ENCODE results near the gene NCKAP5.
A peak's percentile ranks its signal among the peaks of the same experiment; 100 is the strongest.
"Not testable (repeated sequence)": the region's sequence is repeated elsewhere in the genome, so short reads cannot be mapped to it uniquely, and the experiment has no call there.

NCKAP5 gene

GRCh38 chr2:132849118-132849517 lies 719.1 kb downstream of the NCKAP5 start:
- DNase-seq = no peak

DNA sequence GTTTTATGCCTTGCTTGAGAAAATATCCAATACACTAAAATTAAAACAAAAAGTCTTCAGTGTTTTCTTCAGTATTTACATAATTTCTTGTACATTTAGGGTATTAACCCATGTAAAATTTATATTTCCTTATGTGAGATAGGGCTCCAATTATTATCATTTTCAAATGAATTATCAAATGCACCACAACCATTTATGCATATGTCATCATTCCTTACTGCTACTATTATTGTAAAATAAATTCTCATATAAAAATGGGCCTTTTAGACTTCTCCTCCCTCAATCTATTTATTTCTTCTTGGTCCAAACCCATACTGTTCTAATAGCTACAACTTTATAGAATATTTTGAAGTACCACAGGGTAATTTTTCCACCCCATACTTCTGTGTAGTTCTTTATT lies 722.9 kb downstream of the NCKAP5 start:
- no peak for DNase-seq

- no peak for DNase-seq
Observed at GRCh38 chr2:132844585-132844984, 723.7 kb downstream of the NCKAP5 start.

DNA sequence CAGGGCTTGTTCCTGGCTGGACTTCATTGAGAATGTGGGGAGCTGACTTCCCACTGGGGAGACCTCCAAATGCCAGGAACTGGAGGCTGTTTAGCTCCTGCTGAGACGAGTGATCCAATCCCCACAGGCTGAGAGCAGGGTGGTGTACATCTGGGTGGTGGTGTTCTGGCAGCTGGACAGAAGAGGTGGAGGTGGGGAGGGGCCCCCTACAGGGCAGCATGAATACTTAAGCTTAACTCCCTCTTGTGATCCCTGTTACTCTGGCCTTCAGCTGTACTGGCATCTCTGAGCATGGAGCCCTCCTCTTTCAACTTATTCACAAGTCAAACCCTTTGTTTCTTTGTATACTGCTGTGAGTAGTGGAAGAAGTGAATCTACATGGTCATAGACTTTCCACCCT lies 730.5 kb downstream of the NCKAP5 start:
- no peak for DNase-seq

DNA sequence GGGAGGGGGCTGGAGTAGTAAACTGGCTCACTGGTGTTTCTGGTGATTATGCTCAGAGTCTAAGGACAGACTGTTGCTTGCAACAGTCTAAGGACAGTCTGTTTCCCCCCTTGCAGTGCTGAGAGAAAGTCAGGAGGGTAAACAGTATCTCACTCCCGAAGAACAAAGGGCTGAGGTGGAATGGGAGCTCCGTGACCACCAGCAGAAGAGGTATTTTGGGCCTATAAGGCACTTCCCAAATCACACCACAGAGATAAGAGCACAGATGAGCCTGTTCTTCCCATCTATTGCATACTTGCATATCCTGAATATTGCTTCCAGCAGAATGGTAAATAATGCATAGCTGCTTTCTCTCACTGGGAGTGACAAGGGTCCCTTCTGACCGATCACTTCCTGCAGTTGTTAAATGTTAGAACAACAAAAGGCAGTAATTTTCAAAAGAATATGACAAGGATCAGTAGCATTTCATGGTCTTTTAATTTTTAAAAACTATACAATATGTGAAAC lies 737.9 kb downstream of the NCKAP5 start:
- DNase-seq = no peak

DNA sequence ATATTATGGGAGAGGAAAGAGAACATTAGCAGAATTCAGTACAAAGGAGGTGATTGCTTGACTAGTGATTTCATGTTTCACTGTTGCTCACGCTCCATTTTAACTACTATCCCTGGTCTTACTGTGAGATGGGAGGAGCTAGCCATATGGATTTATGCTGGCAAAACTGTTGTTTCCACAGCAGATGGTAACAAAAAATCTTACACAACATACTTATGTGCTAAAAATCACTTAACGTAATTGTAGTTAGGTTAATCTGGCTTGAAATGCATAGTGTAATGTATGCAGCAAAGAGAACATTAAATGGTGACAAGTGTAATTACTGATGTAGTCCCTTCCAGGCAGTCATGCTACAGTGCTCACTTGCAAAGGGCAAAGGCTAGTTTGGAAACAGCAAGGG lies 742.7 kb downstream of the NCKAP5 start:
- DNase-seq = no peak

- DNase-seq = no peak
Observed at GRCh38 chr2:132824716-132825115, 743.5 kb downstream of the NCKAP5 start.

DNA sequence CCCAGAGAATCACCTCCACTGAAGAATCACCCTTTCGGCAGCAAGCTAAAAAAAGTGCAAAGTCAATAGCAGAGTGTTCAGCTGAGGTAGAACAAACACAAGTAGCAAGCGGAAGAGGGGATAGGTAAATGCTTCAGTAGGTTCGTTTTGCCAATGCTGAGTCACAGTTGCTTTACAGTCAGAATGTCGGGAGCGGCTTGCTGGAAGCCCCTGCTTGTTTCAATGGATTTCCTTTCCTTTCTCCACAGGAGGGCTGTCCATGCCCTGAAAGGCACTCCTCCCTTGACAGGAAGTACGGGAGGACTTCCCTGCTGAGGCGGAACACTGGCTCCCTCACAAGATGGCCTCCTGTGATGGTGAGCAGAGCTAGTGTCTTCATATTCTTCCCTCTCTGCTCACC lies 752.0 kb downstream of the NCKAP5 start:
- no peak for DNase-seq

- no peak for DNase-seq
Observed at GRCh38 chr2:132815516-132815915, 752.7 kb downstream of the NCKAP5 start.

DNA sequence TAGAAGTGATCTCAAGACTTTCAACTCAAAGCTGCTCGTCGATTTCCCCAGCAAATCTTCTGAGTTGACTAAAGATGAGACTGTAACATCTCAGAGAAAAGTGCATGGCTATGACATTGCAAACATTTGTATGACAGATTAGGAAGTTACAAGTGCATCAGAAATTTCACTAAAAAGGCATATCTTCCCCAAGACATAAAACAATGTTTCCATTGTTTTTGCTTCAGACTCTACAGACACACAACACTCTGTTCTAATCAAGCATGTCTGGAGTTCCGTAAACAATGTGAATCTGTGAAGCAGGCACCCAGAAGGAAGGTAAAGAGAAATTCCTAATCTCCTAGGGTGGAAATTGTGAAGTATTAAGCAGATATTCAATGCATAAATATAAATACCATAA lies 753.6 kb downstream of the NCKAP5 start:
- DNase-seq = peak in 1 of 2 donors; percentile 28

DNA sequence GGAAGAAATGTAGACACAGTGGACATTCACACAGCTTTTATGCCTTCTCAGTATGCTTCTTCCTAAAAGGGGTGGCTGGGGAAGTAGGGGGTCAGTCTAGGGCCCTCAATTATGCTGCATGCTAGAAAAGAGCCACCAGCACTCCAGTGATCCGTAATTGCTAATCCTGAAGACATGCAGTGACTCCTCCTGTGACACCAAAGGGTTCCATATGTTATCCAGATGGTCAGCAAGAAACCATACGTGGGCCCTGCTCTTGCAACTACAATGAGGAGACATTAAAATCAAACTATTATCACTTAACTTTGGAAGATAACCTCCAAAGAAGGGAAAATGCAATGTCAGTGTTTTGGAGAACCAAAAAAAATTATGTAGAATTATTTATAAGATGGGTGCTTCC lies 754.8 kb downstream of the NCKAP5 start:
- no peak for DNase-seq

DNA sequence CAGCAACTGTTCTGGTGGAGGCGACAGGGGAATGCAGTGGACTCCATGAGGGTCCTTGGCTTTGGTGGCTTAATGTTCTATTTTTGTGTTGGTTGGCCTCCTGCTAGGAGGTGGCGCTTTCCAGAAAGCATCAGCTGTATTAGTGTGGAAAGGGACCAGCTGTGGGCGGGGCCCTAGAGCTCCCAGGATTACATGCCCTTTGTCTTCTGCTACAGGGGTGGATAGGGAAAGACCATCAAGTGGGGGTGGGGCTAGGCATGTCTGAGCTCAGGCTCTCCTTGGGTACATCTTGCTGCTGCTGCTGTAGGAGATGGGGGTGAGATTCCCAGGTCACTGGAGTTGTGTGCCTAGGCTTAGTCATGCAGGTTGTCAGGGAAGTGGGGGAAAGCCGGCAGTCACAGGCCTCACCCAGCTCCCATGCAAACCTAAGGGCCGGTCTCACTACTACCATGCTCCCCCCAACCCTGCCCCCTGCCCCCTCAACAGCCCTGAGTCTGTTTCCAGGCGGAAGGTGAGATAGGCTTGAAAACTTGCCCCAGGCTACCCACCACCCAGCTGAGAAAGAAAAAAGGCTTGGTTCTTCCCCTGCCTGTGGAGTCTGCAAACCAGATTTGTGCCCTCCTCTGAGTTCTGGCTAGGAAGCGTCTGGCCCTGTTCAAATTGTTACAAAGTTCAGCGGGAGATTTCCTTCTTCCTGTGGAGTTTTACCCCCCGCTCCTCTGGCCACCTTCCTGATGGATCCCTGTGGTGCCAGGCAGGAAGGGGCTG lies 756.9 kb downstream of the NCKAP5 start:
- no peak for DNase-seq

GRCh38 chr2:132809962-132810361 lies 758.3 kb downstream of the NCKAP5 start:
- not testable (repeated sequence) for DNase-seq

DNA sequence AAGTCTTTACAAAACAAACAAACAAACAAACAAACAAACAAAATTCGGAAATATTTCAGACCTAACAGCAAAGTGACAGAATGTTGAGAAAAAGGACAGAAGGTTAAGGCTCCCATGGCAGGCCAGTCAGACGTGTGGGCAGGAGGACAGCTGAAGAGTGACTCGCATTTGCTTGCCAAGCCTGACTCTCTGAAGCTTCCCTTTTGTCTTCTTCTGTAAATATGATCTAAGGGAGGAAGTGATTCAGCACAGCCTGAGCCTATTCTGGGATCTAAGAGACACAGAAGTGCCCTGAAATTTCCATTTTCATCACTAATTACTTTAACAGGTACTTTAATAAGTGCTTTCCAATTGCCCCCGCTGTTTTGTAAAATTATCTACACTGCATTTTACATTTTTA lies 764.2 kb downstream of the NCKAP5 start:
- peak; percentile 11 to 67 for DNase-seq

DNA sequence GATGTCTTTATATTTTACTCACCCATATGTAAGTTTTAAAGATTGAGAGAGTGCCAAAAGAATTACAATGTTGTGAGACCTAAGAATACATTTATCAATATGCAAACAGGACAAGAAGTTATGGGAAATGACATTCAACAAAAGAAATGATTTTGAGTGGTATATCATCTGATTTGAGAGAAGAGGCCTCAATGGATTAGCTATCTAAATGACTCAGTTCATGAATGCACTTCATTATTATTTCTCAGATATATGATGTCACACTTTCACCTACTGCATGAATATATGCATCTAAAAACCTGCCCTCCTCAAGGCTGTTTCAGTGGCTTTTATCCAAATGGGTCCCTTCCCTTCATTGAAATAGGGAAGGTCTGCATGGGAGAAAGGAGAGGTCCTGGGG lies 769.9 kb downstream of the NCKAP5 start:
- no peak for DNase-seq

GRCh38 chr2:132797556-132797955 lies 770.7 kb downstream of the NCKAP5 start:
- DNase-seq = no peak

GRCh38 chr2:132797071-132797470 lies 771.2 kb downstream of the NCKAP5 start:
- no peak for DNase-seq

GRCh38 chr2:132795220-132795619 lies 773.0 kb downstream of the NCKAP5 start:
- no peak for DNase-seq

DNA sequence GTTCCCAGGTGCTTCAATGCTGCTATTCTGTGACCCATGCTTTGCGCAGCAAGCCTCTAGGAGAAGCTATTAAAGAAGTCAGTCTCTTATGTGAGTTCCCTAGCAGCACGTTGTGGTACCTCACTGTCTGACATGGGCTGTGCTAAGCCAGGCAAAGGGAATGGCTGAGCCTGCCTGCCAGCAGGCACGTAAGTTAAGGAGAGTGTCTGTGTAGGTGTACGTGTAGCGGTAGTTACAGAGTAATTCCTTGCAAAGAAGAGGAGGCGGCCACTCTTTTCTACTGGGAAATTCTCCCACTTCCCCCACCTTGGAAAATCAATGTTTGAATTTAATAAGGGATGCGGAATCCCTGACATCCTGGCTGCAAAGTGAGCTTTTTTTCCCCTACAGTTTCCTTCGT lies 774.7 kb downstream of the NCKAP5 start:
- DNase-seq = no peak

- DNase-seq = no peak
Observed at GRCh38 chr2:132790207-132790785, 778.0 kb downstream of the NCKAP5 start.

DNA sequence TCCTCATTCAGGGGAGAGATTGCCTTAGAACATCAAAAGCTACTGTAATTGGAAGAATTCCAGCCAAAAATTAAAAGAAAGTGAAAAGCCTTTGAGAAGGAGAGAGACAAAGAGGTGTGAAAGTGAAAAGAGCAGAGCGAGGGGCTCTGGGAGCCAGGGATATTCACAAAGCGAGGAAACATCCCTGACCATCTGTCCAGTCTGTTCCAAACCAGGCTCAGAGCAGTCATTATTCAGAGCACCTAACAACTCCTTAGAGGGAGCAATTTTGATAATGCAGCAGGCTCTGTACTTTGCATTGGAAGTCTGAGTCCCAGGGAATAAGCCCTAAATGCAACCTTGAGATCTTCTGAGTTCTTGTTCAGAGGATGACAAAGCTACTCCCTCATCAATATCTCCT lies 779.2 kb downstream of the NCKAP5 start:
- no peak for DNase-seq

- DNase-seq = no peak
Observed at GRCh38 chr2:132788310-132788838, 779.9 kb downstream of the NCKAP5 start.

DNA sequence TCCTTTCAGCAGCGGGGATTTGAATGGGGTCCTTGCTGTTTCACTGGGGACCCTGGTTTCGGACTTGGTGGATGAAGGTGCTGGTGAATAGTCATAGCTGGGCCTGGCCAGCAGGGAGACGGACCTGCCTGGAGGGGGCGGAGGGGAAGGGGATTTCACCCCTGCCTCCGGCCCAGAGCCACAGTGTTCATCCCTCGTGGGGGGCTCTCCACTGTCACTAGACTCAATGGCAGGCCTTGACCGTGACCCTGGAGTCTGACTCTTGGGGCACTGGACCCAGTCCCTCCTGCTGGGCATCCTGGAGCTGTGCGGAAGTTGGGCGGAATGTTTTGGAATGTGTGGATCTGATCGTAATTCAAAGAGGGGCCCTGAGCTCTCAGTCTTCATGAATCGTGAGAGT lies 784.4 kb downstream of the NCKAP5 start:
- DNase-seq = no peak

DNA sequence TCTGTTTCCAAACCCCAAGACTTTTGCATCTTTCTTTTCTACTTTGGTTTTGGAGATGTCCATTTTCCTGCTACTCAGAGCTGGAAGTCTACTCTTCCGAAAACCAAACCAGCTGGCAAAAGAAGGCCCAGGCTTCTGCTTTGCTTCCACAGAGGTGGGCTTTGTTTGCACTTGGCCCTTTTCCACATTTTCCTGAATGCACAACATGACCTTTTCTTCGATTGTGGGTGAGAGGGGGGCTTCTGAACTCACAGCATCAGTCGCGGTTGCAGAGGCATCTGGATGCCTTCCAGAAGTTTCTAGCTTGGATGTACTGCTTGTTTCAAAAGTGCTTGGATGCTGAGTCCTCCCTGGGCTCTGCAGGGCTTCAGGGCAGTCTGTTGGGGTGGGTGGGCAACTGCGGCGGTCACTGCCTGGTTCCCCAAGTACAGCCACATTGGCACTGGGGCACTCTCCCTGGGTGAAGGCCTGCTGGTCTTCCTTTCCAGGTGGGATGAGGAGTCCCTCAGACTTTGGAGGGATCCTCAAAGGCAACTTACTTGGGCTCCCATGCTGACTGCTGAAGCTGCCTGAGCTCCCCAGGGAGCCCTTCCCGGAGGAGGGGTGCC lies 786.0 kb downstream of the NCKAP5 start:
- no peak for DNase-seq

All from hippocampal formation (tissue), 2 donors.